Gastroesophageal sphincter (tissue), 4 donors: Measurements from ENCODE around the gene B3GAT1. TPM values are rescaled to one million over a fixed set of nuclear protein-coding genes. Genes with fewer than 3 reads are reported as not detected.

ENCODE experiments used
- ATAC-seq: fragments of 150-250 bp; one replicate; pipeline ENCODE4 v1.9.1; 2016; ENCODE audit warnings: mild to moderate bottlenecking, moderate library complexity
- H3K27ac ChIP-seq, 4 donors: fragments of 200-600 bp; sonication (generic) in 3 of 4; 1 replicate in 3 of 4; 2 replicates in 1 of 4; pipeline ENCODE4 v1.5.1; 2016 to 2019
- H3K27me3 ChIP-seq: fragments of 200-600 bp; sonication (generic); one replicate; pipeline ENCODE4 v1.5.1; 2019
- H3K36me3 ChIP-seq, 2 donors: fragments of 200-600 bp; sonication (generic); one replicate each; pipeline ENCODE4 v1.5.1; 2019; ENCODE audit warnings: control low read depth in 1 of 2
- H3K4me1 ChIP-seq, 3 donors: fragments of 200-600 bp; sonication (generic); 1 replicate in 2 of 3; 2 replicates in 1 of 3; pipeline ENCODE4 v1.5.1; 2016 to 2019; ENCODE audit warnings: control low read depth in 2 of 3
- H3K4me3 ChIP-seq, 2 donors: fragments of 200-600 bp; sonication (generic); one replicate each; pipeline ENCODE4 v1.5.1; 2019; ENCODE audit warnings: mild to moderate bottlenecking in 1 of 2, moderate library complexity in 1 of 2
- H3K9me3 ChIP-seq, 3 donors: fragments of 200-600 bp; sonication (generic); one replicate each; pipeline ENCODE4 v1.5.1; 2017 to 2019; ENCODE audit warnings: control low read depth in 2 of 3
- EP300 ChIP-seq: sonication (generic); formaldehyde crosslinking; IDR thresholded peaks from one replicate; pipeline ENCODE4 v1.6.1; 2017; ENCODE audit warnings: antibody characterized with exemption, mild to moderate bottlenecking
- POLR2A ChIP-seq, 2 donors: fragments of 450-650 bp; IDR thresholded peaks; one replicate each; pipeline ENCODE4 v1.6.1; 2017; ENCODE audit warnings: antibody characterized with exemption in 2 of 2, mild to moderate bottlenecking in 2 of 2, moderate library complexity in 1 of 2
- POLR2AphosphoS5 ChIP-seq: sonication (generic); formaldehyde crosslinking; IDR thresholded peaks from one replicate; pipeline ENCODE4 v1.6.1; 2017; ENCODE audit warnings: antibody characterized with exemption
- WGBS, 2 donors: methylation state at CpG; one replicate each; pipeline ENCODE4 v1.1.5; 2018; ENCODE audit warnings: low coverage in 1 of 2; 5-methylcytosine and 5-hydroxymethylcytosine counted together
- total RNA-seq, 4 donors: library from RNA; depleted of rRNA; stranded (reverse); fragments of >200 nt; gene quantifications; one replicate each; pipeline ENCODE4 v1.1.0, GENCODE V29; 2016
- TF ChIP-seq, protein P1 (sequence below), 4 experiments: fragments of 200-600 bp in 2 of 4; fragments of 450-650 bp in 2 of 4; sonication (generic) in 1 of 4; IDR thresholded peaks; one replicate each; pipeline ENCODE4 v1.5.1; 2017 to 2019; ENCODE audit warnings: antibody characterized with exemption in 4 of 4, mild to moderate bottlenecking in 2 of 4, moderate library complexity in 2 of 4

The B3GAT1 gene
- total RNA-seq, 4 donors from 2014 or later = 0.08 to 0.52 (median 0.29) TPM

- peaks cover 0 to 2% (median 0%) of the 10 kb centered on the region in 3 donors for H3K4me1 ChIP-seq
- no peaks in the 10 kb centered on the region for H3K36me3 ChIP-seq
- ATAC-seq = no peak
- no peaks in the 10 kb centered on the region for H3K9me3 ChIP-seq
- no peak overlapping the region for H3K4me3 ChIP-seq
- no peak overlapping the region for H3K27ac ChIP-seq
- TF ChIP-seq, protein P1, sequence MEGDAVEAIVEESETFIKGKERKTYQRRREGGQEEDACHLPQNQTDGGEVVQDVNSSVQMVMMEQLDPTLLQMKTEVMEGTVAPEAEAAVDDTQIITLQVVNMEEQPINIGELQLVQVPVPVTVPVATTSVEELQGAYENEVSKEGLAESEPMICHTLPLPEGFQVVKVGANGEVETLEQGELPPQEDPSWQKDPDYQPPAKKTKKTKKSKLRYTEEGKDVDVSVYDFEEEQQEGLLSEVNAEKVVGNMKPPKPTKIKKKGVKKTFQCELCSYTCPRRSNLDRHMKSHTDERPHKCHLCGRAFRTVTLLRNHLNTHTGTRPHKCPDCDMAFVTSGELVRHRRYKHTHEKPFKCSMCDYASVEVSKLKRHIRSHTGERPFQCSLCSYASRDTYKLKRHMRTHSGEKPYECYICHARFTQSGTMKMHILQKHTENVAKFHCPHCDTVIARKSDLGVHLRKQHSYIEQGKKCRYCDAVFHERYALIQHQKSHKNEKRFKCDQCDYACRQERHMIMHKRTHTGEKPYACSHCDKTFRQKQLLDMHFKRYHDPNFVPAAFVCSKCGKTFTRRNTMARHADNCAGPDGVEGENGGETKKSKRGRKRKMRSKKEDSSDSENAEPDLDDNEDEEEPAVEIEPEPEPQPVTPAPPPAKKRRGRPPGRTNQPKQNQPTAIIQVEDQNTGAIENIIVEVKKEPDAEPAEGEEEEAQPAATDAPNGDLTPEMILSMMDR (IDR thresholded peaks at IDR 0.05) = no peak
- peaks cover 87% of the 10 kb centered on the region for H3K27me3 ChIP-seq
- 43 to 62% methylated on average over 4 to 14 of the region's 14 CpGs for WGBS, 2 donors
Observed at GRCh38 chr11:134417871-134418840, 6.1 kb upstream of the B3GAT1 start.

DNA sequence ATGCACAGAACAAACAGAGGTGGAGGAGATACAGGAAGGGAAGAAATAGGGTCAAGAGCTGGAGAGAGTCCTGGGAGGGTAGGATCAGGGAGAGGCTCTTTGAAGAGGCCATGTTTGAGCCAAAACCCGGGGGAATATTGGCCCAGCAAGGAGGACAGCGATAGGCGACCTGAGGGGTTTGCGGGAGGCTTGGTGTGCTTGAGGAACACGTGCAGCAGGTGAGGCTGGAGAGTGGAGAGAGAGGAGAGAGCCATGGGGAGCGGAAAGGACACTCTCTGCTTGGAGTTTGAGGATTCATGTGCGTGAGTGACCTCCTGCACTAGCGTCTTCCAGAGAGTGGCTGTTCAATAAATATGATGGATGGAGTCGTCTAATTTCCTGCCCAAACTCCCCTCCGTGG, 4.7 kb upstream of the B3GAT1 start:
- Histone ChIP-seq H3K27ac (no peak overlapping the region), H3K4me1 (peaks cover 0 to 14% (median 5%) of the 10 kb centered on the region in 3 donors), H3K36me3 (no peaks in the 10 kb centered on the region), H3K27me3 (peaks cover 91% of the 10 kb centered on the region), H3K4me3 (no peak overlapping the region), H3K9me3 (no peaks in the 10 kb centered on the region)
- ATAC-seq = no peak
- TF ChIP-seq EP300 (no peak), POLR2A (IDR thresholded peaks at IDR 0.05) (no peak), POLR2AphosphoS5 (no peak)
- TF ChIP-seq, protein P1 (IDR thresholded peaks at IDR 0.05) = no peak
- 68 to 76% methylated on average over 8 to 10 of the region's 10 CpGs for WGBS, 2 donors

GRCh38 chr11:134414766-134415765, 3.0 kb upstream of the B3GAT1 start:
- TF ChIP-seq POLR2AphosphoS5 (no peak), POLR2A (IDR thresholded peaks at IDR 0.05) (no peak), EP300 (no peak)
- TF ChIP-seq, protein P1 (IDR thresholded peaks at IDR 0.05) = no peak
- WGBS, 2 donors = 23 to 41% methylated on average over 6 to 12 of the region's 17 CpGs
- Histone ChIP-seq H3K4me1 (peaks cover 0 to 27% (median 10%) of the 10 kb centered on the region in 3 donors), H3K9me3 (no peaks in the 10 kb centered on the region), H3K36me3 (no peaks in the 10 kb centered on the region), H3K4me3 (no peak overlapping the region), H3K27ac (no peak overlapping the region), H3K27me3 (peaks cover 99% of the 10 kb centered on the region)
- no peak for ATAC-seq

DNA sequence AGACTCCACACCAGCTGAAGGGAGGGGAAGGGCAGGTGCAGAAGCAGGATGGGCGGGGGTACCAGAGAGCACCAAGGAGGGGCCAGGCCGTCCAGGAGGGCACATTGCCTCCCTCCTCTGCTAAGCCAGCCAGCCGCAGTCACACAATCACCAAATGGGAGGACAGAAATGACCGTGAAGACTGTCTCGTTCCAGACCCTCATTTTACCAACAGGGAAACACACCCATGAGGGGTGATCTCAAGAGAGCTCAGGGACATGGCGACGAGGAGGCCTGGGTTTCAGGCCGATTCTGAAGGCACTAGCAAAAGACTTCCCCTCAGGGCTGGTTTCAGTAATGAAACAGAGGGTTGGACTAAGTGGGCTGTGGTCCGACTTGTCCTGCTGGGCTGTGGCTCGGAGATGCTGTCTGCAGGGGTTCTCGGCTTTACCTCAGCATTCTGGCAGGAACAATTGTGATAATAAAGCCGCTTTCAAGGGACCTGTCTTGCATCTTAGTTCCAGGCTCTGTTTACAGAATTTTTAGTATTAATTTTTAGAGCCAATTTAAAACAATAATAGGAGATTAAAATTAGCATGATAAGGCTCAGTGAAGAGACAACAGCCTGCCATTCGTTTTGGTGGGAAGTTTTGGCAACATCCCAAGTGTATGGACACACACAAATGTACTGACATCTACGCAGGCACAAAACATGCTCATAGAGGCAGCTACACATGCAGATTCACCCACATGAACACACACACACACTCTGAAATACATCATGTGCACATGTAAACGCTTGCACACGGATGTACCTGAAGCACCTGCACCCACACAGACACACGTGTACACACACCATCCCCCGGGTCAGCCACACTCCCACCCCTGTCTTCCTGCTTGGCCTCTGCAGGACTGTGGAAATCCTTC, 2.0 kb upstream of the B3GAT1 start:
- Histone ChIP-seq H3K27me3 (peaks cover 99% of the 10 kb centered on the region), H3K4me1 (peaks cover 0 to 27% (median 10%) of the 10 kb centered on the region in 3 donors), H3K27ac (no peak overlapping the region), H3K9me3 (no peaks in the 10 kb centered on the region), H3K36me3 (no peaks in the 10 kb centered on the region), H3K4me3 (no peak overlapping the region)
- no peak for TF ChIP-seq EP300
- no peak for TF ChIP-seq POLR2A (IDR thresholded peaks at IDR 0.05)
- TF ChIP-seq, protein P1 (IDR thresholded peaks at IDR 0.05) = no peak
- no peak for TF ChIP-seq POLR2AphosphoS5
- WGBS, 2 donors = 20 to 40% methylated on average over 6 to 10 of the region's 18 CpGs
- no peak for ATAC-seq
